HG02870 (cell line): ENCODE measurements around the gene AGA.

ENCODE experiments used
- ATAC-seq: cut with Tn5 transposase; IDR thresholded peaks from one replicate; pipeline ENCODE4 v1.9.1; 2021; ENCODE audit warnings: mild to moderate bottlenecking, moderate library complexity; ENCODE audit not compliant: unreplicated experiment

Gene AGA

GRCh38 chr4:177391287-177391686 is 51.0 kb downstream of the AGA start:
- no peak for ATAC-seq

GRCh38 chr4:177386278-177386815 is 55.9 kb downstream of the AGA start:
- ATAC-seq, result no peak

- no peak for ATAC-seq
These were observed 56.5 kb downstream of the AGA start for GRCh38 chr4:177385576-177386277.

- no peak for ATAC-seq
These were observed 57.3 kb downstream of the AGA start for GRCh38 chr4:177384856-177385397.

- no peak for ATAC-seq
These were observed 60.4 kb downstream of the AGA start for GRCh38 chr4:177381762-177382310.
